GM21576 (cell line): ENCODE results near the gene CRYBB2.
"Not testable (repeated sequence)": the region's sequence is repeated elsewhere in the genome, so short reads cannot be mapped to it uniquely, and the experiment has no call there.

Experiments used
- ATAC-seq: cut with Tn5 transposase; IDR thresholded peaks from one replicate; pipeline ENCODE4 v1.9.1; 2021; ENCODE audit warnings: mild to moderate bottlenecking, moderate library complexity; ENCODE audit not compliant: unreplicated experiment

The CRYBB2 gene

DNA sequence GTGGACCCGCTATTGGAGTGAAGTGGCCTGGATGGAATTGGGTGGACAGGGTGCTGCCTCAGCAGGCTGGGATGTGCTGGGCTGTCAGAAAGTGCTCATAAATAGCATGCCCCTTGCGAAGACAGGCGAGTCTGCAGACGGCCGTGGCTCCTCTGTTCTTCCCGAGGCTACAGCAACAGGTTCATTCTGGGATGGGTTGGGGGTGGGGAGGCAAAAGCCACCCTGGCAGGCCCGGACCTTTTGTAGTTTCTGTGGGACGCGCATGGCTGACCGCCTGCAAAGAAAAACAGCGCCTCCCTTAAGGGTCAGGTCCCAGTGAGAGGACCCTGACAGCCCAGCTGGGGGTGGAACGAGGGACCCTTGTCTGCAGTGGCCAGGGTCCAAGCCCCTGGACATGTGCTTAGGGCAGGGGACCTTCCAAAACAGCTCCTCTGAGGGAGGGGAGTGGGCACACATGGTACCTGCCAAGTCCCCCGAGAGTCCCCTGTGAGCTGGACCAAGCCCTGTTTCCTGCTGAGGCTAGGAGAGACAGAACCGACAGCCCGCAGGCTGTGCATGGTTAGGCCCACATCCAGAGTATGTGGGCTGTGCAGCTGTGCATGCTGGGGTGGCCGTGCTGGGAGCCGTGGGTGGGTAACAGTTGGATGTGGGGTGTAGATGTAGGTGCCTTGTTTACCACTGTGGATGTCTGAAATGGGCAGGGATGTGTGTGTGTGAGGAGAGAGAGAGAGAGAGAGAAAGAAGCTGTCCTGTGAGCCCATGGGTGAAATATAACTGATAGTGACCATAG lies 19.5 kb upstream of the CRYBB2 start, which contains the start of gene CRYBB3:
TSS of gene CRYBB3 (plus strand) at position 128 of the 790 bp plus-strand sequence. CDS start 1,539 bp downstream, outside the sequence.
- ATAC-seq = no peak

- ATAC-seq = no peak
These were observed 18.5 kb upstream of the CRYBB2 start for GRCh38 chr22:25200967-25201366.

GRCh38 chr22:25201557-25202273 lies 17.7 kb upstream of the CRYBB2 start:
- ATAC-seq = no peak

GRCh38 chr22:25202290-25202921 lies 17.0 kb upstream of the CRYBB2 start:
- ATAC-seq = no peak

DNA sequence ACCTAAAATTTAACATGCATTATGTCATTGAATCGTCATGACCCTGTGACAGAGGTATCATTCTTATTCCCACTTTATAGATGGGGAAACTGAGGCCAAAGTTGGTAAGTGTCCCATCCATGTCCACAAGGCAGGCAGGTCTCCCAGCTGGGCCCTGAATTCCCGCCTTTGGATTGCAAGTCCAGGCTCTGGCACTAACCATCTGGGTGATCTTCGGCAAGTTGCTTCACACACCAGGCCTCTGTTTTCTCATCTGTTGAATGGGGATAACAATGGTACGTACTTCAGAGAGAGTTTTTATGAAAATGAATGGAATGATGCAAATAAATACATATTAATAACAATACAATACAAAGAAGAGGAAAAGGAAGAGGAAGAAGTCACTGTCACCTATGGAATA lies 16.4 kb upstream of the CRYBB2 start:
- no peak for ATAC-seq

DNA sequence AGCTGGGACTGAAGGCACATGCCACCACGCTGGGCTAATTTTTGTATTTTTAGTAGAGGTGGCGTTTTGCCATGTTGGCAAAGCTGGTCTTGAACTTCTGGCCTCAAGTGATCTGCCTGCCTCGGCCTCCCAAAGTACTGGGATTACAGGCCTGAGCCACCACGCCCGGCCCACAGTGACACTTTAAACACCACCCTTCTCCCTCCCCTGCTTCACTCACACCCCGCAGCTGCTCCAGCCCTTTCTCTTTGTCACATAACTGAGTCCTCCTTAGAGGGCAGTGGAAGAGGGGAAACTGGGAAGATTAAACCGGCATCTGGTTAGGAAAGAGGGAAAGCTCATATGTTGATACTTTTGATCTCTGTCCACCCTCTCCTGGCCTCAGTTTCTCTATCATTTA lies 14.9 kb upstream of the CRYBB2 start:
- ATAC-seq = not testable (repeated sequence)

GRCh38 chr22:25205847-25206246 lies 13.6 kb upstream of the CRYBB2 start:
- no peak for ATAC-seq

- ATAC-seq = no peak
These were observed 12.4 kb upstream of the CRYBB2 start for GRCh38 chr22:25206998-25207397.

GRCh38 chr22:25207553-25208157 lies 11.8 kb upstream of the CRYBB2 start:
- ATAC-seq = no peak

- no peak for ATAC-seq
These were observed 11.1 kb upstream of the CRYBB2 start for GRCh38 chr22:25208328-25208727.

DNA sequence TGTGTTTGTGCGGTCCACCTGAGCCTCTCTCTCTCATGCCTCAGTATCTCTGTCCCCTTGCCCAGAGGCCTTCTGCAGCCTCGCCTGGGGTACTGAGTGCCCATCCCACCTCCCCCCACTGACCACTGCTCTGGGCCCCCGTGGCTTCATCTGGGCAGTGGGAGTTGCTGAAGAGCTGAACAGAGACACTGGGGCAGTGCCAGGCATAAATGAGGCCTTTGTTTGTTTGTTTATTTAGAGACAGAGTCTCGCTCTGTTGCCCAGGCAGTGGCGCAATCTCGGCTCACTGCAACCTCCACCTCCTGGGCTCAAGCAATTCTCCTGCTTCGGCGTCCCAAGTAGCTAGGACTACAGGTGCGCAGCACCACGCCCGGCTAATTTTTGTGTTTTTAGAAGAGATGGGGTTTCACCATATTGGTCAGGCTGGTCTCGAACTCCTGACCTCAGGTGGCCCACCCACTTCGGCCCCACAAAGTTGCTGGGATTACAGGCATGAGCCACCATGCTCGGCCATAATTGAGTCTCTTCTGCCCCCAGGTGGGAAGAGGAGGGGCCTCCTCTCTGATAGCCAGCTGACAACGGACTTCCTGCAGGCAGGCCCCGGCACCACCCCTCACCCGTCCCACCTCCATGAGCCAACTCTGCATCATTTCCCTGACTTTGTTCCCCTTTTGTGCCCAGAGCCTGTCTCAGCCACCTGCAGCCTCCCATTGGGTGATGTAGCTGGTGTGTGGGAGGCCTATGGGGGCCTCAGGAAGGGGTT lies 10.5 kb upstream of the CRYBB2 start:
- no peak for ATAC-seq

DNA sequence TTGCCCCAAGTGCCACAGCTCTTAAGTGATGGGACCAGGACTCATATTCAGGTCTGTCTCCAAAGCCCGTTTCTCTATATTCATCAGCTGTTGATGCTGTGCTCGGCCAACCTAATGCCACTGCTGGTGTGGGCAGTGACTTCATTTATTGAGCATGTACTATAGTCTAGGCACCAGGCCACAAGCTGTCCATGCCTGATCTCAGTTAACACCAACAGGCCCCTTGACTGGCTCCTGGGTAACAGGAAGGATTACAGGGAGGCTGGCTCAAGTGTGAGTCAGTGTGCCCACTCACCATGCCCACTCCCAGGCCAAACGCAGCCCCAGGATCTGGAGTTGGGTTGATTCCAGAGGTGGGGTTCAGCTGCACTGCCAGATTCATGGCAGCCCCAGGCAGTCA lies 8.6 kb upstream of the CRYBB2 start:
- ATAC-seq = no peak

DNA sequence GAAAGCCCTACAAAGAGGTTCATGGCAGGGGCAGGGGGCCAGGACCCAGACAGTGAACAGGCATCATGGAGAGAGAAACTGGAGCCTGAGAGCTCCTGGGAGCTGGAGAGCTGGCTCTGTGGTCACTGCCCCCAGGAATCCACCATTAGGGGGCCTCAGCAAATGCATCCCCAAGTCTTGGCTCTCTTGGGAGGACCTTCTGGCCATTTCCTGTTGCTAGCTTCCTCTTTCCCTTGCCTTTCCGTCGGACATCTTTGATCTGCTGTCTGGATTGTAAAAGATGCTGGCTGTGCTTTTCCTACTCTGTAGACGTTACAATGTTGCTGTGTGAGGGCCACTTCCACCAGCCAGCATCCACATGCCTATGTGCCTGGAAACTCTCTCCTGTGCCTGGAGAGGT lies 7.1 kb upstream of the CRYBB2 start:
- ATAC-seq = no peak

- ATAC-seq = no peak
These were observed 6.2 kb upstream of the CRYBB2 start for GRCh38 chr22:25213221-25213620.

DNA sequence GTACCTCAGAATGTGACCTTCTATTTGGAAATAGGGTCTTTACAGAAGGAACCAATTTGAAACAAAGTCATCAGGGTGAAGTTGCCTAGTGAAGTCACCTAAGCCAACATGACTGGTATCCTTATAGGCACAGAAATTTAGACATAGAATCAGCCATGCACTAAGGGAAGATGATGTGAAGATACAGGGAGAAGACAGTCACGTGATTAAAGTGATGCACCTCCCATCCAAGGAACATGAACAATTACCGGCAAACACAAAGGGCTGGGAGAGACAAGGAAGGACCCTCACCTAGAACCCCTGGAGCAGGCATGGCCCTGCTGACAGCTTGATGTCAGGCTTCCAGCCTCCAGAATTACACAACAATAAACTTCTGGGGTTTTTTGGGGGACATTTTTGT lies 3.2 kb upstream of the CRYBB2 start:
- no peak for ATAC-seq

- no peak for ATAC-seq
These were observed 556 bp downstream of the CRYBB2 start for GRCh38 chr22:25219948-25220442.

DNA sequence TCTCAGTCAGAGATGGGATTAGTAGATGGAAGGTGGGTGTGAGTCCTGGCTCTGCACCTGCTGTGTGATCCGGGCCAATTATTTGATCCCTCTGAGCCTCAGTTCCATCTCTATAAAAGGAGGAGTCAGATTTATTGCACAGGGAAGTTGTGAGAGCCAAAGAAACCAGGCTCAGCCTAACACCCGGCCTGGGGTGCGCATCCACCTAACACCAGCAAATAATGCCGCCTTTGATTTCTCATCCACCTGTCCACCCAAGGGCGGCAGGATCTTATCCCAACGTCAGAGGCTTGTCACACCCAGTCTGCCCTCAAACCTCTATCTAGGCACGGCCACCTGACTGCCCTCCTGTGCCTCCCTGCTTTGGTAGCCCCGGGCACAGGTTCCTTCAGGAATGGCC lies 2.4 kb downstream of the CRYBB2 start:
- ATAC-seq = no peak

DNA sequence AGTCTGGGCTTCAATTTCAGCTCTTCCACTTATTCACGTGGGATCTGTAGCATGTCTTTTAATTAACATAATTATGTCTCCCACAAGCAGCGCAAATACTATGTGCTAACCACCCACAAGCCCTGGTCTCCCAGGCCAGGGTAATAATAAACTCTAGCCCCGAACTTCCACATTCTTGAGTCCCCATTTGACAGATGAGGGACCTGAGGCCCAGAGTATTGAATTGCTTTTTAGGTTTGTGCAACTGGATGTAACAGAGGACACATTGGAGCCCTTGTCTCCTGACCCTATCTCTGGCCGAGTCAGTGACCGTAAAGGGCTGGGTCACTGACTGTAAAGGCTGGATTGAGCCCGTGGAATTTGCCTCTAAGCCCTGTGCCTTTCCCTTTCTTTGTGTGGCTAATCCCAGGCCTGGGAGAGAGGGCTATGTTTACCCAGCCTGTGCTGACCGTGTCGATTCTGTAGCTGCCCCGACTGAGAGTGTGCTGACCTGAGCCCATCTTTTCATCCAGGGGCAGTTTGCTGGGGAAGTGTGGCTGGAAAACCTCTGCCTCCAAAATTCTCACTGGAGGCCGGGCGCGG lies 3.9 kb downstream of the CRYBB2 start:
- no peak for ATAC-seq

DNA sequence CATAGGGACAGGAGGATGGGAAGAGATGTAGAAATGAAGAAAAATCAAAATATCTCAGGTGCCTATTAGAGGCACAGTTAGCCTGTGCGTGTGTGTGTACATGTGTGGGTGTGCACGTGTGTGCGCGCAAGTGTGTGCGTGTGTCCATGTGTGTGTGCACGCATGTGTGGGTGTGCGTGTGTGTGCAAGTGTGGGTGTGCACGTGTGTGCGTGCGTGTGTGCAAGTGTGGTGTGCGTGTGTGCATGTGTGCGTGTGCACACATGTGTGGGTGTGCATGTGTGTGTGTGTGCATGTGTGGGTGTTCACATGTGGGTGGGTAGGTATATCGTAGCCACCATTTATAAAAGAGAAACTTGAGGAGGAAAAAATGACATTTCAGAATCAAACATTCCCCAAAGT lies 9.4 kb downstream of the CRYBB2 start:
- ATAC-seq = no peak

DNA sequence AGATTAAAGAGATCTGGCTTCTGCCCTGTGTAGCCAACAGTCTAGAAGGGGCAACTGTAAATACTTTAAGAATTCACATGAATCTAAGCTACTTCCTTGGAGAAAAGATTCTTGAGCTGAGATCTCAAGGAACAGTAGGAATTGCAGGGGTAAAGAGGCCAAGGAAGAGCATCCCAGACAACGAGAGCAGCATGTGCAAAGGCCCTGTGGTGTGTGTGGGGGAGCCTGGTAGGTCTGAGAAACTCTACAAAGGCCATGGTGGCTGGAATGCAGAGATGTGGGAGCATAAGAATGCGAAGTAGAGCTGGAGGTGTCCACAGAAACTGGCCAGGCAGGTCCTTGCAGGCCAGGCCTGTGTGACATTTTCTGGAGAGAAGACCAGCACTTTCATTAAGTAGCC lies 11.3 kb downstream of the CRYBB2 start:
- ATAC-seq = not testable (repeated sequence)
